ENCODE data around the gene CC2D1B. TPM values are rescaled to one million over a fixed set of nuclear protein-coding genes. Genes with fewer than 3 reads are reported as not detected.
"Not testable (repeated sequence)": the region's sequence is repeated elsewhere in the genome, so short reads cannot be mapped to it uniquely, and the experiment has no call there.

Gene CC2D1B
- polyA plus RNA-seq (2012; ENCODE audit: insufficient read depth, insufficient read length) = 28.2 TPM

DNA sequence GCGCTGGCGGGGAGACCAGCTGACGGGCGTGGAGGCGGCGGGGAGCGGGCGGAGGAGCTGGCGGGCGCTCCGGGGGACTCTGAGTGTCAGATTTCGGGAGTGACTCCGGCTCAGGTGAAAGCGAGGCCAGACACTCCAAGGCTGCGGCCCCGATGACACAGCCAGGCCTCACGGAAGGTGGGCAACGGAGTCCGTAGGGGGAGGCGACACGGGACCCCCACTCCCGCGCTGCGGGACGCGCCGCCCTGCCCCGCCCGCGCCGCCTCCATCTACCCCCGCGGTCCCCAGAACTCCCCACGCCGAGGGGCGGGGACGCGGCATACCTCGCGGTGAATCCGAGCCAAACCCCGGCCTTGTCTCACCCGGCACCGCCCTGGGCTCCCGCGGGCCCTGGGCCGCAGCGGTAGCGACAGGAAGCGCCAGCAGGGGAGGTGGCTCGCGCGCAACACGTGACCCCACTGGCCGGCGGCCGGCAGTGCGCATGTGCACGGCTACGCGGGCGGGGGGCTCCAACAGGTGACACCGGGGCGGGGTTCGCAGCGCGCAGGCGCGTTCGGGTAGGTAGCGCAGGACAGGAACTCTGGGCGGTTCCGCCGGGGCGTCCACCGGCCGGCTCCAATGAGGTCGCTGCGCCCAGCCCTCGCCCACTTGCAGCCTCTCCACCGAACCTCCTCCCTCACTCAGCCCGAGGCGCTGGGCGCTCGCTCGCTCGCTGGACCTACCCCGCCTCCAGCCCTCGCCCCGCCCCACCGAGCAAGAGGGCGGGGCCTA is at the start of gene CC2D1B:
Gene CC2D1B (minus strand): TSS at position 460 of the 771 bp plus-strand sequence. CDS start 1,585 bp downstream, outside the sequence.
- peak; percentile 94 for DNase-seq (ENCODE audit: low read depth, low spot score)
- peak within 1 kb of the TSS; percentile 91 for H3K4me3 ChIP-seq (ENCODE audit: low read length)

DNA sequence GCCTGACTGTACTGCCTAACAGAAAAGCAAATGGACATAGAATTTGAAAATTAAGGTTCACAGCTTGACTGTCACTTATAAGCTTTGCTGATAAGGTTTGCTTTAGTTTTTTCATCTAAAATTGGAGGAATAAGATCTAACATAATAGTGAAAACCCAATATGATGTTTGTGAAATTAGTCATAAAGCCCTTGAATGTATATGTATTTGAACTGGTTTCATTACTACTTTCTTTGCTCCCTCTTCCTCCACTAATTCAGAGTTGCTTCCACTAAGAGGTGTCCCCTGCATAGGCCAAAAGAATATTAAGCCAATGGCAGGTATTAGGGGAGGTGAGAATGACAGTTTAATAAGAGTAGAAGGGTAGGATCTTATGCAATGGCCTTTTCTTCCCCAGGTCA is 48.9 kb upstream of the CC2D1B start:
- H3K4me3 ChIP-seq (ENCODE audit: low read length) = no peak overlapping the region
- DNase-seq (ENCODE audit: low read depth, low spot score) = no peak

GRCh38 chr1:52413410-52413989 is 47.5 kb upstream of the CC2D1B start:
- no peak overlapping the region for H3K4me3 ChIP-seq (ENCODE audit: low read length)
- no peak for DNase-seq (ENCODE audit: low read depth, low spot score)

DNA sequence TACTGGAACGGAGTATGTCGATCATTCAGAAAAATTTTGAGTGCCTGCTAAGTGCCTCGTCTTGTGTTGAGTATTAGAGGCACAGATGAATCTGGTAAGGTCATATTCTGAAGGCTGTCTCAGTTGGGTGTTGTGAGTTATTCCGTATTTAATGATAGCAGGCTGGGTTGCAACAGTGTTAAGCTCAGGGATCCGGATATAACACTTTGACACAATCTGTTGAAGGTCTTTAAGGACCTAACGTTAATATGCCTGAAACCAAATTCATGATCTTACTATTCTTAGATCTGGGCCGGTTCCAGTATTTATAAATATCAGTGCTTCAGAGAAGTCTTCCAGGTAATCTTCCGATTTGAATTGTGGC is 39.0 kb upstream of the CC2D1B start:
- DNase-seq (ENCODE audit: low read depth, low spot score) = no peak

GRCh38 chr1:52404116-52404974 is 38.3 kb upstream of the CC2D1B start, which contains the start of the genes ORC1 and PRPF38A:
TSS of gene ORC1 (minus strand) at chr1:52404423. CDS start at chr1:52402223, 2,200 bp downstream.
TSS of gene PRPF38A (plus strand) at chr1:52404602. CDS start at chr1:52404750, 148 bp downstream.
- peak; percentile 97 for DNase-seq (ENCODE audit: low read depth, low spot score)
- peak within 1 kb of the TSS; percentile 99 for H3K4me3 ChIP-seq (ENCODE audit: low read length)

More for the DNA sequence above, 39.0 kb upstream of the CC2D1B start:
- H3K4me3 ChIP-seq (ENCODE audit: low read length) = peak overlapping the region; percentile 99

GRCh38 chr1:52403566-52404115 is 37.6 kb upstream of the CC2D1B start:
- DNase-seq (ENCODE audit: low read depth, low spot score) = peak; percentile 65
- H3K4me3 ChIP-seq (ENCODE audit: low read length) = peak overlapping the region; percentile 99

DNA sequence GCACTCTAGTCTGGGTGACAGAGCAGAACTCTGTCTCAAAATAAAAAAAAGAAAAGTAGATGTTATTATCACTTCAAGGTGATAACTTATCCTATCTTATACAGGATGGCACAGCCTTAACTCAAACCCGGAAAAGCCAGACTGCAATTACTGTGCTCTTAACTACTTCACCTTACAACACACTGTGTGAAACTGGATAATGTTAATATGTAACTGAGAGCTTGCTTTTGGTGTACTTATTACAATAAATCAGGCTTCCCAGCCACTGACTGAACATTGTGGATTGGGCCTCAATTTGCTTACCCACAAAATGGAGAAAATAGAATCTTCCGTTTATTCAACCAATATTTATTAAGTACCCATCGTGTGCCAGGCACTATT is 36.8 kb upstream of the CC2D1B start:
- no peak for DNase-seq (ENCODE audit: low read depth, low spot score)

DNA sequence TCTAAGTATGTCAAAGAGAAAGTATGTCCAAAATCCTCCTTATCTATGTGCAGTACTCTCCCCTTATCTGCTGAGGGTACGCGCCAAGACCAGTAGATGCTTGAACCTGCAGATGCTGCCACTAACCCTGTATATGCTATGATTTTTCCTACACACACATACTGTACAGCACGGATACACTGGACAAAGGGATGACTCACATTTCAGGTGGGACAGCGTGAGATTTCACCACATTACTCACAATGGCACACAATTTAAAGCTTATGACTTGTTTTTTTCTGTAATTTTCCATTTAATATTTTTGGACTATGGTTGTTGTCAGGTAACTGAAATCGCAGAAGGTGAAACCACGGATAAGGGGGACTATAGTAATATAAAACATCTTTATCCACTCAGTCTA is 34.1 kb upstream of the CC2D1B start:
- no peak overlapping the region for H3K4me3 ChIP-seq (ENCODE audit: low read length)
- DNase-seq (ENCODE audit: low read depth, low spot score) = no peak

More for the DNA sequence above, 36.8 kb upstream of the CC2D1B start:
- peak overlapping the region; percentile 99 for H3K4me3 ChIP-seq (ENCODE audit: low read length)

- DNase-seq (ENCODE audit: low read depth, low spot score) = no peak
- H3K4me3 ChIP-seq (ENCODE audit: low read length) = no peak overlapping the region
Observed at GRCh38 chr1:52399629-52400028, 33.6 kb upstream of the CC2D1B start.

GRCh38 chr1:52393174-52393573 is 27.2 kb upstream of the CC2D1B start:
- no peak for DNase-seq (ENCODE audit: low read depth, low spot score)
- H3K4me3 ChIP-seq (ENCODE audit: low read length) = no peak overlapping the region

GRCh38 chr1:52386458-52386857 is 20.5 kb upstream of the CC2D1B start:
- no peak overlapping the region for H3K4me3 ChIP-seq (ENCODE audit: low read length)
- no peak for DNase-seq (ENCODE audit: low read depth, low spot score)

GRCh38 chr1:52385376-52385775 is 19.4 kb upstream of the CC2D1B start:
- DNase-seq (ENCODE audit: low read depth, low spot score) = no peak
- H3K4me3 ChIP-seq (ENCODE audit: low read length) = no peak overlapping the region

DNA sequence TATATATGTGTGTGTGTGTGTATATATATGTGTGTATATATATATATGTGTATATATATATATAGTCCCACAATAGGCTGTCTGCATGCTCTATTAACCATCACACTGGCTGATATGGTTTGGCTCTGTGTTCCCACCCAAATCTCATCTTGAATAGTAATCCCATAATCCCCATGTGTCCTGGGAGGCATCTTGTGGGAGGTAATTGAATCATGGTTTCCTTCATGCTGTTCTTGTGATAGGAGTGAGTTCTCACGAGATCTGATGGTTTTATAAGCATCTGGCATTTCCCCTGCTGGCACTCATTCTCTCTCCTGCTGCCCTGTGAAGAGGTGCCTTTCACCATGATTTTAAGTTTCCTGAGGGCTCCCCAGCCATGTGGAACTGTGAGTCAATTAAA is 3.8 kb upstream of the CC2D1B start:
- not testable (repeated sequence) for DNase-seq (ENCODE audit: low read depth, low spot score); H3K4me3 ChIP-seq (ENCODE audit: low read length)

- no peak for DNase-seq (ENCODE audit: low read depth, low spot score)
Observed at GRCh38 chr1:52368383-52369172, 2.6 kb upstream of the CC2D1B start.

DNA sequence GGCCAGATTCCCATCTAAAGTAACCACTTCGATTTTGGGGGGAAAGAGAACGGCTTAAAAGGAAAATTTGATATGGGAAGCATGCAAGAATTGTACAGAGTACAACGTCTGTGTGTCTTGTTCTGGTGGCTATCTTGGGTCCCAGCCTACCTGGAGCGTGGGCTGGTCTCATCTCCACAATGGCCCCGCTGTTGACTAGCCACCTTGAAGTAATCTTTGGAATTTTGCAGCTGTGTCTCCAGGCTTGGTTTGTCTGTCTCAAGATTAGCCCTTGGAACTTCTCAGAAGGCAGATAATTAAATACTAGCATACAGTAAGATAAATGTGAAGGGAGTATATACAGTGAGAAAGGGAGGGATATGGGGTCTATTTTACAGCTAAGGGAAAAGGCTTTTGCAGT is 1.3 kb upstream of the CC2D1B start:
- no peak overlapping the region for H3K4me3 ChIP-seq (ENCODE audit: low read length)
- DNase-seq (ENCODE audit: low read depth, low spot score) = no peak

More at GRCh38 chr1:52368383-52369172, 2.6 kb upstream of the CC2D1B start:
- H3K4me3 ChIP-seq (ENCODE audit: low read length) = no peak overlapping the region

DNA sequence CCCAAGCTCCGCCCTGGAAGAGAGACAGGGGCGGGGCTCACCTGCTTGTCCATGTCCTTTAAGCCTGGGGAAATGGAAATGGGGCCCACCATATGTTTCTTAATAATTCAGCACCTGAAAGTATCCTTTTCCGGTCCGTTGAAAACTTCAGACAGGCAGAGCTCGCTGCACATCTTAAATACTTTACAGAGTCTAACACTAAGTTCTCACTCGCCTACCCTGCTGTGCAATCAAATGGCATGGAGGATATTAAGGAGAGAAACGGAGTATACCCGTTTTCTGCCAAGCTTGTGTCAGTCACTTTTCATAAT is 467 bp upstream of the CC2D1B start:
- peak overlapping the region; percentile 91 for H3K4me3 ChIP-seq (ENCODE audit: low read length)
- DNase-seq (ENCODE audit: low read depth, low spot score) = no peak

- no peak for DNase-seq (ENCODE audit: low read depth, low spot score)
Observed at GRCh38 chr1:52365071-52365745, 797 bp downstream of the CC2D1B start.

DNA sequence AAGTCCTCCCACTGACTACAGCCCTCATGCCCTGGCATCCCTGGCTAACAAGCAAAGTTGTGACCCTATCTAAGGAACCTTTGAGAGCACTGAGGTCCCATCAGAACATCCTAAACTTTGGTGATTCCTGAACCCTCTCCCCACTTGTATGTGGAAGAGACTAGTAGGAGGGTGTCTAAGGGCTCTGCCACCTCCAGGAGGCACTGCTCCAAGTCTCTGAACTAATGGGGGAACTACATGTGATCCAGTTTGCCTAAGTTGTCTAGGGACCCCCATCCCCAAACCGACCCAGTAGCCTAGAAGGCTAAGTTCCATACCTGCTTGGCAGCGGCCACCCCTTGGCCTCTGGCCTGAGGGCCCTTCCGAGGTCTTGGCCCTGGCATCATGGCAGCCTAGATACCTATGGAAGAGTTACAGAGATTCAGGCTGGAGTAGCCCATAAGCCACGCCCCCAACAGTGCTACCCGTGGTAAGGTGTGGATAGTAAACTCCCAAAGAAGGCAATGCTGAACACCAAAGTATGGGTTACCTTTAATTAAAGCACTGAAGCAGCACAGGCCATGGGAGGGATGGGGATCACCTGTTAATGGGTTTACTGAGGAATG is 1.7 kb downstream of the CC2D1B start:
- DNase-seq (ENCODE audit: low read depth, low spot score) = no peak
- H3K4me3 ChIP-seq (ENCODE audit: low read length) = peak overlapping the region; percentile 91

More at GRCh38 chr1:52365071-52365745, 797 bp downstream of the CC2D1B start:
- peak overlapping the region; percentile 91 for H3K4me3 ChIP-seq (ENCODE audit: low read length)

Data from Jurkat, Clone E6-1 (cell line).